ENCODE measurements around the gene MLPH.

MLPH gene

GRCh38 chr2:237533668-237534161 is 46.7 kb downstream of the MLPH start:
- POLR2A ChIA-PET: no interaction called here
- no peak for TF ChIP-seq L3MBTL2 (conservative IDR thresholded peaks at IDR 0.05)
- no peak for TF ChIP-seq BHLHE40 (IDR thresholded peaks at IDR 0.05; ENCODE audit: borderline replicate concordance)
- TF ChIP-seq ELF4 (IDR thresholded peaks at IDR 0.05): no peak
- no peak for TF ChIP-seq ZNF384 (IDR thresholded peaks at IDR 0.05)
- no peak for TF ChIP-seq FOXK2 (IDR thresholded peaks at IDR 0.05)
- TF ChIP-seq NFRKB (IDR thresholded peaks at IDR 0.05): no peak
- no peak for TF ChIP-seq FOXM1 (IDR thresholded peaks at IDR 0.05; ENCODE audit: borderline replicate concordance)
- CTCF ChIA-PET: interaction anchor here (0.7 kb wide), 1 partner anchor 1020 kb away, joined by 6 read pairs; no protein-coding TSS in a partner anchor
- DNase-seq (ENCODE audit: extremely low spot score): no peak

- no peak for DNase-seq (ENCODE audit: extremely low spot score)
- ChIA-PET CTCF (no interaction called here), POLR2A (no interaction called here)
- no peak for TF ChIP-seq HDGF (IDR thresholded peaks at IDR 0.05; ENCODE audit: borderline replicate concordance)
- TF ChIP-seq ZNF384 (IDR thresholded peaks at IDR 0.05): no peak
- TF ChIP-seq PKNOX1 (IDR thresholded peaks at IDR 0.05): no peak
- TF ChIP-seq L3MBTL2 (conservative IDR thresholded peaks at IDR 0.05): no peak
- no peak for TF ChIP-seq CTBP1 (IDR thresholded peaks at IDR 0.05; ENCODE audit: borderline replicate concordance)
- TF ChIP-seq FOXK2 (IDR thresholded peaks at IDR 0.05): no peak
- TF ChIP-seq ARNT (IDR thresholded peaks at IDR 0.05): no peak
- no peak for TF ChIP-seq SP1 (IDR thresholded peaks at IDR 0.05)
- TF ChIP-seq TARDBP (IDR thresholded peaks at IDR 0.05): no peak
- no peak for TF ChIP-seq LEF1 (IDR thresholded peaks at IDR 0.05; ENCODE audit: borderline replicate concordance)
- TF ChIP-seq NFRKB (IDR thresholded peaks at IDR 0.05): no peak
- no peak for TF ChIP-seq FOXA1 (IDR thresholded peaks at IDR 0.05)
- no peak for TF ChIP-seq SUZ12 (IDR thresholded peaks at IDR 0.05)
- no peak for TF ChIP-seq FOXM1 (IDR thresholded peaks at IDR 0.05; ENCODE audit: borderline replicate concordance)
- TF ChIP-seq BHLHE40 (IDR thresholded peaks at IDR 0.05; ENCODE audit: borderline replicate concordance): no peak
- no peak for TF ChIP-seq ELF4 (IDR thresholded peaks at IDR 0.05)
These were observed 47.3 kb downstream of the MLPH start for GRCh38 chr2:237534380-237534779.

- no peak for DNase-seq (ENCODE audit: extremely low spot score)
- CTCF ChIA-PET: no interaction called here
- TF ChIP-seq HDGF (IDR thresholded peaks at IDR 0.05; ENCODE audit: borderline replicate concordance): no peak
- no peak for TF ChIP-seq PKNOX1 (IDR thresholded peaks at IDR 0.05)
- TF ChIP-seq ZNF384 (IDR thresholded peaks at IDR 0.05): no peak
- no peak for TF ChIP-seq BHLHE40 (IDR thresholded peaks at IDR 0.05; ENCODE audit: borderline replicate concordance)
- TF ChIP-seq ARNT (IDR thresholded peaks at IDR 0.05): no peak
- no peak for TF ChIP-seq FOXA1 (IDR thresholded peaks at IDR 0.05)
- TF ChIP-seq TARDBP (IDR thresholded peaks at IDR 0.05): no peak
- no peak for TF ChIP-seq FOXM1 (IDR thresholded peaks at IDR 0.05; ENCODE audit: borderline replicate concordance)
- TF ChIP-seq NFRKB (IDR thresholded peaks at IDR 0.05): no peak
- TF ChIP-seq SP1 (IDR thresholded peaks at IDR 0.05): no peak
- no peak for TF ChIP-seq CTBP1 (IDR thresholded peaks at IDR 0.05; ENCODE audit: borderline replicate concordance)
- TF ChIP-seq ELF4 (IDR thresholded peaks at IDR 0.05): no peak
- TF ChIP-seq LEF1 (IDR thresholded peaks at IDR 0.05; ENCODE audit: borderline replicate concordance): no peak
- TF ChIP-seq L3MBTL2 (conservative IDR thresholded peaks at IDR 0.05): no peak
- no peak for TF ChIP-seq SUZ12 (IDR thresholded peaks at IDR 0.05)
- POLR2A ChIA-PET: no interaction called here
These were observed 48.5 kb downstream of the MLPH start for GRCh38 chr2:237535385-237536082.

GRCh38 chr2:237536083-237536415 is 49.0 kb downstream of the MLPH start:
- CTCF ChIA-PET: no interaction called here

GRCh38 chr2:237536617-237537016 is 49.6 kb downstream of the MLPH start:
- CTCF ChIA-PET: no interaction called here
- TF ChIP-seq ELF4 (IDR thresholded peaks at IDR 0.05) (no peak), HDGF (IDR thresholded peaks at IDR 0.05; ENCODE audit: borderline replicate concordance) (no peak), L3MBTL2 (conservative IDR thresholded peaks at IDR 0.05) (no peak)
- DNase-seq (ENCODE audit: extremely low spot score): no peak
- POLR2A ChIA-PET: no interaction called here

More at GRCh38 chr2:237536083-237536415, 49.0 kb downstream of the MLPH start:
- TF ChIP-seq ELF4 (IDR thresholded peaks at IDR 0.05) (no peak), TARDBP (IDR thresholded peaks at IDR 0.05) (no peak), PKNOX1 (IDR thresholded peaks at IDR 0.05) (no peak), CTBP1 (IDR thresholded peaks at IDR 0.05; ENCODE audit: borderline replicate concordance) (no peak), SP1 (IDR thresholded peaks at IDR 0.05) (no peak), SUZ12 (IDR thresholded peaks at IDR 0.05) (no peak), HDGF (IDR thresholded peaks at IDR 0.05; ENCODE audit: borderline replicate concordance) (no peak), ZNF384 (IDR thresholded peaks at IDR 0.05) (no peak)
- no peak for DNase-seq (ENCODE audit: extremely low spot score)
- POLR2A ChIA-PET: no interaction called here

GRCh38 chr2:237538001-237538720 is 51.1 kb downstream of the MLPH start:
- ChIA-PET CTCF (no interaction called here), POLR2A (no interaction called here)
- no peak for DNase-seq (ENCODE audit: extremely low spot score)
- TF ChIP-seq L3MBTL2 (conservative IDR thresholded peaks at IDR 0.05): no peak
- TF ChIP-seq PKNOX1 (IDR thresholded peaks at IDR 0.05): no peak
- TF ChIP-seq ARNT (IDR thresholded peaks at IDR 0.05): no peak
- TF ChIP-seq NFRKB (IDR thresholded peaks at IDR 0.05): no peak
- TF ChIP-seq ZNF384 (IDR thresholded peaks at IDR 0.05): no peak
- TF ChIP-seq CTBP1 (IDR thresholded peaks at IDR 0.05; ENCODE audit: borderline replicate concordance): no peak
- no peak for TF ChIP-seq TARDBP (IDR thresholded peaks at IDR 0.05)
- no peak for TF ChIP-seq HDGF (IDR thresholded peaks at IDR 0.05; ENCODE audit: borderline replicate concordance)
- TF ChIP-seq ELF4 (IDR thresholded peaks at IDR 0.05): no peak
